ENCODE results near the gene TNNI3K.

- TF ChIP-seq EZH2 (IDR thresholded peaks at IDR 0.05; ENCODE audit: borderline replicate concordance, insufficient read depth, low read length, poor library complexity, severe bottlenecking) (no peak), CTCF (IDR thresholded peaks at IDR 0.05; ENCODE audit: poor library complexity, severe bottlenecking) (no peak), RAD21 (conservative IDR thresholded peaks at IDR 0.05) (no peak), REST (IDR thresholded peaks at IDR 0.05; ENCODE audit: borderline replicate concordance) (no peak), EP300 (conservative IDR thresholded peaks at IDR 0.05; ENCODE audit: poor library complexity, severe bottlenecking) (no peak), TAF1 (IDR thresholded peaks at IDR 0.05; ENCODE audit: low read depth) (no peak), POLR2AphosphoS5 (IDR thresholded peaks at IDR 0.05) (no peak)
Observed at GRCh38 chr1:74236440-74236839, 1.3 kb downstream of the TNNI3K start.

Measured in neural cell (in vitro differentiated cells).